CD4-positive, CD25-positive, alpha-beta regulatory T cell (primary cell): Measurements from ENCODE around the gene CRYBA1. TPM values are rescaled to one million over a fixed set of nuclear protein-coding genes. Genes with fewer than 3 reads are reported as not detected.

Experiments used
- ATAC-seq, 2 donors: fragments of 150-1000 bp; cut with Tn5 transposase; one replicate each; pipeline ENCODE4 v1.10.0; 2021; ENCODE audit warnings: low read depth in 2 of 2, moderate number of reproducible peaks in 2 of 2, moderate library complexity in 1 of 2
- DNase-seq, 3 donors: peaks; one replicate each; pipeline versions ENCODE4 v3.0.0 to v3.0.0-alpha.2; 2012 to 2022; ENCODE audit warnings: mixed read lengths in 1 of 3
- H3K27ac ChIP-seq: one replicate; pipeline ENCODE4 v1.7.0; 2013; ENCODE audit warnings: mild to moderate bottlenecking, low read length; ENCODE audit not compliant: insufficient read depth, poor library complexity, severe bottlenecking
- H3K27me3 ChIP-seq: one replicate; pipeline ENCODE4 v1.7.0; 2013; ENCODE audit warnings: low read length; ENCODE audit not compliant: control insufficient read depth, insufficient read depth
- H3K36me3 ChIP-seq: one replicate; pipeline ENCODE4 v1.7.0; 2013; ENCODE audit warnings: mild to moderate bottlenecking, low read length, moderate library complexity; ENCODE audit not compliant: control insufficient read depth, insufficient read depth
- H3K4me1 ChIP-seq: 2 replicates; pipeline ENCODE4 v1.7.0; 2013; ENCODE audit warnings: mild to moderate bottlenecking, low read length; ENCODE audit not compliant: insufficient read depth, control insufficient read depth, poor library complexity, severe bottlenecking
- H3K4me3 ChIP-seq: one replicate; pipeline ENCODE4 v1.7.0; 2013; ENCODE audit warnings: low read depth, mild to moderate bottlenecking, low read length, moderate library complexity
- H3K9me3 ChIP-seq, 2 experiments: 1 replicate in 1 of 2; 2 replicates in 1 of 2; pipeline ENCODE4 v1.7.0; 2013; ENCODE audit warnings: low read length in 2 of 2, mild to moderate bottlenecking in 1 of 2, moderate library complexity in 1 of 2; ENCODE audit not compliant: control insufficient read depth in 2 of 2
- H3K27ac Mint-ChIP-seq, 3 donors: one replicate each; pipeline ENCODE4 v1.8.0; 2020 to 2022; ENCODE audit warnings: mild to moderate bottlenecking in 3 of 3, mixed read lengths in 3 of 3, moderate library complexity in 2 of 3
- H3K27me3 Mint-ChIP-seq: one replicate; pipeline ENCODE4 v1.8.0; 2022; ENCODE audit warnings: mild to moderate bottlenecking, mixed read lengths
- H3K36me3 Mint-ChIP-seq: one replicate; pipeline ENCODE4 v1.8.0; 2020; ENCODE audit warnings: mixed read lengths
- H3K4me1 Mint-ChIP-seq, 4 donors: one replicate each; pipeline ENCODE4 v1.8.0; 2020 to 2022; ENCODE audit warnings: mixed read lengths in 4 of 4, mild to moderate bottlenecking in 1 of 4
- H3K4me3 Mint-ChIP-seq, 4 donors: one replicate each; pipeline ENCODE4 v1.8.0; 2020 to 2022; ENCODE audit warnings: mild to moderate bottlenecking in 4 of 4, mixed read lengths in 4 of 4, moderate library complexity in 3 of 4
- H3K9me3 Mint-ChIP-seq, 7 donors: one replicate each; pipeline ENCODE4 v1.8.0; 2020 to 2022; ENCODE audit warnings: mixed read lengths in 7 of 7, mild to moderate bottlenecking in 3 of 7, moderate library complexity in 2 of 7
- polyA plus RNA-seq, 4 donors: library from polyadenylated mRNA; unstranded; fragments of 300-500 nt; fragmentation: Illumina TruSeq; gene quantifications; one replicate each; pipeline ENCODE4 v1.2.3, GENCODE V29; 2021
- total RNA-seq: library from RNA; stranded (reverse); gene quantifications from one replicate; pipeline ENCODE4 v1.2.3, GENCODE V29; 2022

Gene CRYBA1
- total and polyA plus RNA-seq, 5 donors from 2014 or later: not detected

DNA sequence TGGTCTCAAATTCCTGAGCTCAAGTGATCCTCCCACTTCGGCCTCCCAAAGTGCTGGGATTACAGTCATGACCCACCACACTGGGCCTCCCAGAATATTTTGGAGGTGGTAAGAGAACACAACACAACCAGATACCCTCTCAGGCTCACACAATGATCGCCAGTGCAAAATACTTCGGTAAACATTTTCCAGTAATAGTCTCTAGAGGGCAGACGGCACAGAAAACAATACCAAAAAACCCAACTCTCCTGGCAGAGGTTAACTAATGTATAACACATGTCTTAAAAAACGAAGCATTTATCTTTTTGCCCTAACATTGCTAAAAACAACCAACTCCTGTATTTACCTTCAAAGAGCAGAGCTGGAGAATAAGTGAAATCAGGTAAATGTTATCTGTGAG lies 36.8 kb downstream of the CRYBA1 start:
- no peak for ATAC-seq
- no peaks in the 10 kb centered on the region for H3K27me3 Mint-ChIP-seq
- H3K4me3 ChIP-seq: peak overlapping the region; percentile 51

DNA sequence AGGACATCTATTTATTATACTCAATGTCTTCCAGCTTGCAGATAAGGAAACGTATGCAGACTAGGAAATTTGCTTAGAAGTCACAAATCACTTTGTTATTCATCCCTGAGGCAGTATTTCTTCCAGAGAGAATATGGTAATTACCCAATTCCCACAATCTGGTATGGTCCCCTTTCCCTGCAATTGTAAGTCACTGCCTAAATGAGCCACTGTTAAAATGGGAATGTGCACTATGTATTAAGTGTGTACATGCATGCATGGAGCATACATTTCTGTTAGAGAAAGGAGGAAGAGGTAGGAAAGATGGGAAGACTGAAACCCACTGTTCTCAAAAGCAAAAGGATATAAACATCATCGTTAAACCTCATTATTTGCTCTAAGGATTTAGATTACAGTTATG lies 37.3 kb downstream of the CRYBA1 start:
- H3K27ac ChIP-seq: no peak overlapping the region
- Mint-ChIP-seq H3K36me3 (peaks cover 60% of the 10 kb centered on the region), H3K4me3 (peak overlapping the region; percentile 55 to 74 (median 66)), H3K27me3 (no peaks in the 10 kb centered on the region), H3K4me1 (peaks cover 30 to 83% (median 45%) of the 10 kb centered on the region in 4 donors), H3K27ac (peak overlapping the region in 2 of 3 donors; percentile 2 to 45), H3K9me3 (peaks cover 0 to 11% (median 5%) of the 10 kb centered on the region in 7 donors)
- H3K4me3 ChIP-seq: peak overlapping the region; percentile 51
- H3K9me3 ChIP-seq: peaks cover 11 to 17% of the 10 kb centered on the region in 2 experiments
- DNase-seq: no peak
- peaks cover 19% of the 10 kb centered on the region for H3K4me1 ChIP-seq
- no peak for ATAC-seq
- H3K27me3 ChIP-seq: no peaks in the 10 kb centered on the region
- peaks cover 80% of the 10 kb centered on the region for H3K36me3 ChIP-seq

More for the DNA sequence above, 36.8 kb downstream of the CRYBA1 start:
- Histone ChIP-seq H3K27me3 (no peaks in the 10 kb centered on the region), H3K36me3 (peaks cover 81% of the 10 kb centered on the region), H3K9me3 (peaks cover 15 to 21% of the 10 kb centered on the region in 2 experiments), H3K4me1 (peaks cover 14% of the 10 kb centered on the region), H3K27ac (no peak overlapping the region)
- Mint-ChIP-seq H3K27ac (peak overlapping the region in 2 of 3 donors; percentile 2 to 66), H3K4me3 (peak overlapping the region in 3 of 4 donors; percentile 60 to 74 (median 73)), H3K36me3 (peaks cover 61% of the 10 kb centered on the region), H3K9me3 (peaks cover 0 to 15% (median 5%) of the 10 kb centered on the region in 7 donors), H3K4me1 (peaks cover 35 to 83% (median 41%) of the 10 kb centered on the region in 4 donors)
- no peak for DNase-seq

DNA sequence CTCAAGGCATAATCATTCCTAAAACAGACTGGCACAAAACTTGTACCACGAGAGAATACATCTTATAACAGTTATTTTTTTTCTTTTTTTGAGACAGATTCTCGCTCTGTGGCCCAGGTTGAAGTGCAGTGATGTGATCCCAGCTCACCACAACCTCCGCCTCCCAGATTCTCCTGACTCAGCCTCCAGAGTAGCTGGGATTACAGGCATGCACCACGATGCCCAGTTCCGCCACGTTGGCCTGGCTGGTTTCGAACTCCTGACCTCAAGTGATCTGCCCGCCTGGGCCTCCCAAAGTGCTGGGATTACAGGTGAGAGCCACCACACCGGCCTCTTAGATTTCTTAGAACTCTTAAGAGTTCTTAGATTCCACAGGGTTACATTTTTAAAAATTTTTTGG lies 43.2 kb downstream of the CRYBA1 start:
- peak overlapping the region in 2 of 3 donors; percentile 6 to 68 for H3K27ac Mint-ChIP-seq
- H3K36me3 Mint-ChIP-seq: peaks cover 43% of the 10 kb centered on the region
- H3K4me3 Mint-ChIP-seq: peak overlapping the region; percentile 57 to 83 (median 80)
- peaks cover 32 to 82% (median 55%) of the 10 kb centered on the region in 4 donors for H3K4me1 Mint-ChIP-seq
- Histone ChIP-seq H3K4me3 (peak overlapping the region; percentile 88), H3K36me3 (peaks cover 45% of the 10 kb centered on the region), H3K27ac (peak overlapping the region; percentile 38), H3K4me1 (peaks cover 49% of the 10 kb centered on the region), H3K9me3 (no peaks in the 10 kb centered on the region), H3K27me3 (no peaks in the 10 kb centered on the region)
- ATAC-seq: no peak
- H3K27me3 Mint-ChIP-seq: peaks cover 4% of the 10 kb centered on the region
- no peak for DNase-seq
- H3K9me3 Mint-ChIP-seq: peaks cover 0 to 2% (median 0%) of the 10 kb centered on the region in 7 donors

DNA sequence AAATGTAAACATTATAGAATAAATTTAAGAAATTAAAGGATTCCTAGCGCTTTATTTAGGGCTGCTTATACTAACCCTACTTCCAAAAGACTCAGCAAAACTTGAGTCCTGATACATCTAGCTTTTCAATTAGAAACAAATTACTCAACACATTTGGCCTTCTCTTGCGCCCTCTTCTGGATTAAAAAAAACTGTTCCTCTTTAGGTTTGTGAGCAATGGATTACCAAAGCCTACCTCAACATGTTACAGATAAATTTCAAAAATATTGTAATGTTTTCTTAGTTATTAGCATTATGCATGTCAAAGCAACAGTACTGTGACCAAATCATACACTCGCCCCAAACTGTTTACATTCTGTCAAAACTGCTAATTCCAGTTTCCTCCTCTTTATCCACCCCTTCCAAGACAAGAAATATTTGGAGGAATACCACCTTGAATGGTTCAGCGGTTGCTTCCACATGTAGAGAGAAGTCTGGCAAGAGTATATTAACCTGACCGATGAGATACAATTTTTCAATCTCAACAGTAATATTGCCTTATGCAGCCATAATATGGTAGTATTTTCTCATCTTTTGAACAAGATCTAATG lies 44.6 kb downstream of the CRYBA1 start:
- H3K27me3 Mint-ChIP-seq: peaks cover 4% of the 10 kb centered on the region
- H3K36me3 ChIP-seq: peaks cover 35% of the 10 kb centered on the region
- peaks cover 40% of the 10 kb centered on the region for H3K36me3 Mint-ChIP-seq
- H3K4me1 Mint-ChIP-seq: peaks cover 34 to 75% (median 51%) of the 10 kb centered on the region in 4 donors
- peak overlapping the region; percentile 91 to 99 (median 94) for H3K4me3 Mint-ChIP-seq
- ATAC-seq (no peak), DNase-seq (peak; percentile 10 to 80 (median 75))
- peaks cover 48% of the 10 kb centered on the region for H3K4me1 ChIP-seq
- peak overlapping the region; percentile 88 for H3K4me3 ChIP-seq
- H3K27me3 ChIP-seq: no peaks in the 10 kb centered on the region
- H3K27ac ChIP-seq: peak overlapping the region; percentile 84
- H3K27ac Mint-ChIP-seq: peak overlapping the region; percentile 82 to 96 (median 89)
- peaks cover 0 to 2% (median 0%) of the 10 kb centered on the region in 7 donors for H3K9me3 Mint-ChIP-seq
- no peaks in the 10 kb centered on the region for H3K9me3 ChIP-seq

DNA sequence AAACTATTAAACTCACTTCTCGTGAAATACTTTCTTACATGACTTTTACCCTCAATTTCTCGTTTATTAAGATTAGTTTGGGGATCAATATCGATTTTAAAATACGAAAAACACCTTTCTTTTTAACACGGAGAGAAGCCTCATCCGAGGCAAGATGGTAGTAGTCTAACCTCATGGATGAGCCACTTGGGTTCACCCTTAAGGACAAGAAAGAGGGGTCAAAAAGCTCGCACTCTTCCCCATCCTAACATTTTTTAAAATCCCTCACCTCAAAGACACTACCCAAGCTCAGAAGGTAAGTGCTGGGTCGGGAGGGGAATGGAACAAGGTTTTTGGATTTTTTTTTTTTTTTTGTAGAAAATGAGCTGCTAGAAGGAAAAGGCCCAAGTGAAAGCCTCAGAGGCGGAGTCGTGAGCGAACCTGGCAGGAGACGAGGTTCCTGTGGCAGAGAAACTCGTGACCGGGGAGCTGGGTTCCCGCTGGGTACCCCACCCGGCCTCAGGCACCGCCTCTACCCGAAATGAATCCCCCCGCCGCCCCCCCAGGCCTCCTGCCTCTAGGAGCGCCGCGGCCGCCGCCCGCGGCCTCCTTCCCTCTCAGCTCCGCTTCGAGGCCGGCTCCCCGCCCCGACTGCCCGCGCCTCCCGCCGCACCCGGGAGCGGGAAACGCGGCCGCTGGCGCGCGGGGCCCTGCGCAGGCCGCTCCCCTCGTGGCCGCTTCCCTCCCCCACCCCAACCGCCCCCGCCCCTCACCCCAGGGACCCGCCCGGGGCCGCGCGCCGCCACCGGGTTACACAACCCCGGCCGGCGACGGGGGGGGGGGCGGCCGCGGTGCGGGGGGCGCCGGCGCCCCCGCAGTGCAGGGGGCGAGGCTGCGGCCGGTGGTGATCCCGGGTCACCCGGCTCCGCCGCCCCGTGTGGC lies 45.7 kb downstream of the CRYBA1 start:
- Histone ChIP-seq H3K27ac (peak overlapping the region; percentile 94), H3K9me3 (no peaks in the 10 kb centered on the region), H3K4me3 (peak overlapping the region; percentile 88), H3K36me3 (peaks cover 24% of the 10 kb centered on the region), H3K27me3 (no peaks in the 10 kb centered on the region), H3K4me1 (peaks cover 46% of the 10 kb centered on the region)
- peak; percentile 41 to 75 (median 44) for DNase-seq
- Mint-ChIP-seq H3K4me3 (peak overlapping the region; percentile 99 to 100 (median 100)), H3K27ac (peak overlapping the region; percentile 89 to 96 (median 94)), H3K9me3 (peaks cover 0 to 2% (median 0%) of the 10 kb centered on the region in 7 donors), H3K36me3 (peaks cover 29% of the 10 kb centered on the region), H3K27me3 (peaks cover 4% of the 10 kb centered on the region), H3K4me1 (peaks cover 29 to 64% (median 42%) of the 10 kb centered on the region in 4 donors)
- ATAC-seq: no peak

DNA sequence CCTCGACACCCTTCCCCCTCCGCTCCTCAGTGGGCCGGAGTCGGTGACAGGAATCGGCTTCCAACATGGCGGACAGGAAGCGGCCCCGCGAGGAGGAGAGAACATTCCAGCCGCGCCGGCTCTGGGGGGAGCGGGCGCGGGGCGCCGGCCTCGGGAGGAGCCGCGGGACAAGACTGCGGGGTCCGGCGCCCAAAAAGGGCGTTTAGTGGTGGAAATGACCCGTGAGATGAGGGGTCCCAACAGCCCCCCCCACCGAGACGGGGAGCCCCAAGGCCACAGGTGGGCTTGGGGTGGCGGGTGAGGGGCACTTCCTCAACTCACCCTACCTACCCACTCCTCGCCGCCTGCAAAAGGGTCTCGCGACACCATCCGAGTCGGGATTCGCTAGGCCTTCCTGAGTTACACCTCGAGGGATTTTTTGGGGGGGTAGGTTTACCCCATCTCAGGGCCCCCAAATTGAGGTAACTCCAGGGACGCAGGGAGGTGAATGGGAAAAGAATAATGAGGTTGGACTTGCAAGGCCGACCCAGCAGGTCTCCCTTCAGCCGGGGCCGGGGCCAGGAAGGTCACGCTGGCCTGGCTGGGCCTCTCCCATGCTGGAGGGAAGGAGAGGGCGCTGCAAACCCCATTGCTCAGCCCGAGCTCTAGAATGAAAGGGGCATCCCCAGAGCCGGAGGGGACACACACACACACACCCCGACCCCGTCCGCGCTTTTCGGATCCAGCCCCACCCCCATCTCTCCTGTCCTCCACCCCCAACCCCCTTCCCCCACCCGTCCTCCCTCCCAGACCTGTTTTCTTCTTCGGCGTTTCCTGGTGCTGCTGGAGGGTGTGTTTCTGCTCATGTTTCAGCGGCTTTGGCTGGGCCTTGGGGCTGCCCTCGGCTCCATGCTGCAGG lies 46.6 kb downstream of the CRYBA1 start:
- Histone ChIP-seq H3K4me3 (peak overlapping the region; percentile 77), H3K27me3 (no peaks in the 10 kb centered on the region), H3K27ac (peak overlapping the region; percentile 94), H3K9me3 (no peaks in the 10 kb centered on the region), H3K4me1 (peaks cover 46% of the 10 kb centered on the region), H3K36me3 (peaks cover 16% of the 10 kb centered on the region)
- H3K36me3 Mint-ChIP-seq: peaks cover 21% of the 10 kb centered on the region
- peak overlapping the region; percentile 98 to 99 (median 99) for H3K27ac Mint-ChIP-seq
- peaks cover 27 to 55% (median 35%) of the 10 kb centered on the region in 4 donors for H3K4me1 Mint-ChIP-seq
- H3K4me3 Mint-ChIP-seq: peak overlapping the region; percentile 98 to 100 (median 100)
- H3K27me3 Mint-ChIP-seq: peaks cover 4% of the 10 kb centered on the region
- peak; percentile 32 to 36 for ATAC-seq
- DNase-seq: peak; percentile 46 to 57 (median 54)
- peaks cover 0 to 2% (median 0%) of the 10 kb centered on the region in 7 donors for H3K9me3 Mint-ChIP-seq
